Stimulated activated CD4-positive, alpha-beta T cell treated with anti-CD3 and anti-CD28 coated beads, Interleukin-4, amount 100 ng/mL, for 1 hour (primary cell): ENCODE measurements around the gene CELSR3.

Experiments
- DNase-seq: peaks from one replicate; pipeline ENCODE4 v3.0.0-alpha.2; 2020

The CELSR3 gene, protein sequence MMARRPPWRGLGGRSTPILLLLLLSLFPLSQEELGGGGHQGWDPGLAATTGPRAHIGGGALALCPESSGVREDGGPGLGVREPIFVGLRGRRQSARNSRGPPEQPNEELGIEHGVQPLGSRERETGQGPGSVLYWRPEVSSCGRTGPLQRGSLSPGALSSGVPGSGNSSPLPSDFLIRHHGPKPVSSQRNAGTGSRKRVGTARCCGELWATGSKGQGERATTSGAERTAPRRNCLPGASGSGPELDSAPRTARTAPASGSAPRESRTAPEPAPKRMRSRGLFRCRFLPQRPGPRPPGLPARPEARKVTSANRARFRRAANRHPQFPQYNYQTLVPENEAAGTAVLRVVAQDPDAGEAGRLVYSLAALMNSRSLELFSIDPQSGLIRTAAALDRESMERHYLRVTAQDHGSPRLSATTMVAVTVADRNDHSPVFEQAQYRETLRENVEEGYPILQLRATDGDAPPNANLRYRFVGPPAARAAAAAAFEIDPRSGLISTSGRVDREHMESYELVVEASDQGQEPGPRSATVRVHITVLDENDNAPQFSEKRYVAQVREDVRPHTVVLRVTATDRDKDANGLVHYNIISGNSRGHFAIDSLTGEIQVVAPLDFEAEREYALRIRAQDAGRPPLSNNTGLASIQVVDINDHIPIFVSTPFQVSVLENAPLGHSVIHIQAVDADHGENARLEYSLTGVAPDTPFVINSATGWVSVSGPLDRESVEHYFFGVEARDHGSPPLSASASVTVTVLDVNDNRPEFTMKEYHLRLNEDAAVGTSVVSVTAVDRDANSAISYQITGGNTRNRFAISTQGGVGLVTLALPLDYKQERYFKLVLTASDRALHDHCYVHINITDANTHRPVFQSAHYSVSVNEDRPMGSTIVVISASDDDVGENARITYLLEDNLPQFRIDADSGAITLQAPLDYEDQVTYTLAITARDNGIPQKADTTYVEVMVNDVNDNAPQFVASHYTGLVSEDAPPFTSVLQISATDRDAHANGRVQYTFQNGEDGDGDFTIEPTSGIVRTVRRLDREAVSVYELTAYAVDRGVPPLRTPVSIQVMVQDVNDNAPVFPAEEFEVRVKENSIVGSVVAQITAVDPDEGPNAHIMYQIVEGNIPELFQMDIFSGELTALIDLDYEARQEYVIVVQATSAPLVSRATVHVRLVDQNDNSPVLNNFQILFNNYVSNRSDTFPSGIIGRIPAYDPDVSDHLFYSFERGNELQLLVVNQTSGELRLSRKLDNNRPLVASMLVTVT (N-terminal part only)

GRCh38 chr3:48662753-48663488 lies at the start of gene CELSR3:
Gene CELSR3 (minus strand): TSS chr3:48662886. CDS start chr3:48662634, 252 bp downstream.
- peak; percentile 56 for DNase-seq

DNA sequence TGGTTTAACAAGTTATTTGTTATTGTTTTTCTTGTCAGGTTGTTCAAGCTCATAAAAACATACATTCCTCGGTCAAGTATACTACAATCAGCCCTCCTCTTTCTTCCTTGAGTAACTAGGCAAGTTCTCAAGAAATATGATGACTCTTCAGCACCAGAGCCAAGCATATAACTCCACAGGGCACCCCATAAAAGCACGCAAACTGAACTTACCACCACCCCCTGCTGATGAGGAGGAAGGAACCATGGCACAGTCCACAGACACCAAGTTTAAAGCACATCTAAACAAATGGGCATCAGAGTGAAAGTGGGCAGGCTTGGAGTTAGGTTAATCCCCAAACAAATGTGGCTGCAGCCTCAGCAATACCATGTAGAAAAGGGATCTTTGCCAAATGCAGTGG lies 49.0 kb upstream of the CELSR3 start:
- DNase-seq: no peak

- DNase-seq: no peak
These were observed 46.4 kb upstream of the CELSR3 start for GRCh38 chr3:48709051-48709461.

DNA sequence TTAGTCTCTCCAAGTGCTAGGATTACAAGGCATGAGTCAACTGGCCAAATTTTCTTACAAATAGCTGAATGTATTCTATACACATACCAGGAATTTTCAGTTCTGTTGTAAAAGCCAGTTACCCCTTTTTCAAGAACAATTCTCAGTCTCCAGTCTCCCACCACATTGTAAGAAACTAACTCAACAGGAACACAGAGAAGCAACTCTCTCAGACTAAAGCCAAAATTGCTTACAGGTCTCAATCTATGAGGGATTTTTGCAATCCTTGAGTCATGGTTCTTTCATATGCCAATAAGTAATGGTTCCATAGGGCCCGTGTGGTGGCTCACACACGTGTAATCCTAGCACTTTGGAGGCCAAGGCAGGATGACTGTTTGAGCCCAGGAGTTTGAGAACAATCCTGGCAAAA lies 45.8 kb upstream of the CELSR3 start:
- DNase-seq: no peak

DNA sequence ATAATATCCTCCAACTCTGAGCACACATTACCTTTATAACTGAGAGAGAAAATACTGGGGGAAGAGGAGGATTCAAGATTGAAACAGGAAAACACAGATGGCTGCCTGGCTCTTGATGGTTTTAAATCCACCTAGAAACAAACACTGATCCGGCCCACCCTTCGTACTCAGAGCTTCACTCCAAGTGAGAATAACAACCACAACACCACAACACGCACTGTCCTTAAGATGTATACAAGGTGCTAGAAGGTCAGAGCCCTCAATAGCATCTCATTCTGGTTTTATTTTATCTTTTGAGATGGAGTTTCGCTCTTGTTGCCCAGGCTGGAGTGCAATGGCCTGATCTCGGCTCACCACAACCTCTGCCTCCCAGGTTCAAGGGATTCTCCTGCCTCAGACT lies 44.5 kb upstream of the CELSR3 start:
- DNase-seq: no peak

- no peak for DNase-seq
These were observed 39.7 kb upstream of the CELSR3 start for GRCh38 chr3:48702320-48702920.

- no peak for DNase-seq
These were observed 38.2 kb upstream of the CELSR3 start for GRCh38 chr3:48700731-48701405.

DNA sequence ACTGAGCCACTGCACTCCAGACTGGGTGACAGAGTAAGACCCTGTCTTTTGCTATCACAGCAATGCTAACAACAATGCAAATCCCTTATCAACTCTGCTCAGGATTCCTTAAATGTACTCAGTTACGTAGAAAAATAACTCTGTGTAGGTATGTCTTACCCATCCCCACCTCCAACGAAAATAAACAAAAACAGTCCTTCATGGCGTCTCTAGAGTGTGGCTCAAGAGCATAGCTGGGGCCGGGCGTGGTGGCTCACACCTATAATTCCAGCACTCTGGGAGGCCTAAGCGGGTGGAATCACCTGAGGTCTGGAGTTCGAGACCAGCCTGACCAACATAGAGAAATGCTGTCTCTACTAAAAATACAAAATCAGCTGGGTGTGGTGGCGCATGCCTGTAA lies 36.2 kb upstream of the CELSR3 start:
- no peak for DNase-seq

DNA sequence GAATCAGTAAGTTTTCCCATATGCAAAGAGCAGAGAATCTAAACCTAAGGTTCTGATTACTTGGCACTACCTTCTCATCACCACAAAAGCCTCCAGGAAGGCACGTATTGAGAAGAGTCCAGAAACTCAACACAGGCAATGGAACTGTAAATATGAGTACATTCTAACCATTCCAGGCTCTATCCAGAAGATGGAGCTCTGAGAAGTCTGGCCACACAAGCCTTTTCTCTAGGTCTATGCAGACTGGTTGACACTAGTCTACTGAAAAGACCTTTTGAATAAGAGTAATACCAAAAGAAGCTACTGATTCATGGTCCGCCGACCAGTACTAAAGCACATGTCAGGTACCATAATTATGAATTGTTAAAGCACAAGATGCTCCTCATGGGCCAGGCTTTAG lies 35.3 kb upstream of the CELSR3 start:
- no peak for DNase-seq

DNA sequence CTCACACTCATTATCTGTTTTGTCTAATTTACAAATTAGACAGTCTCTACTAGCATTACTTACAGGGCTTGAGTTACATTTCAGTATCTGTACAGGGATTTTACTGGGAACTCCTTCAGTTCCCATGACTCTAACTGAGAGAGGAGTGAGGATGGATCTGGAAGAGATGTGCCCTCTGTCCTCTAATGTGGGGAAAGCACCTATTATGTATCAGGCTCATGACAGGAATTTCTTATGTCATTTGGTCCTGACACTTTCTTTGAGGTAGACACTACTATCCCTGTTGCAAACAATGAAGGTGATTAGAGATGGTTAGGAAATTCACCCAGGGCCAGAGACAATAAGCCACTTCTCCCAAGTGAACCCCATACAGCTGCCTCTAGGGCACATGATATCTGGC lies 33.9 kb upstream of the CELSR3 start:
- DNase-seq: no peak

DNA sequence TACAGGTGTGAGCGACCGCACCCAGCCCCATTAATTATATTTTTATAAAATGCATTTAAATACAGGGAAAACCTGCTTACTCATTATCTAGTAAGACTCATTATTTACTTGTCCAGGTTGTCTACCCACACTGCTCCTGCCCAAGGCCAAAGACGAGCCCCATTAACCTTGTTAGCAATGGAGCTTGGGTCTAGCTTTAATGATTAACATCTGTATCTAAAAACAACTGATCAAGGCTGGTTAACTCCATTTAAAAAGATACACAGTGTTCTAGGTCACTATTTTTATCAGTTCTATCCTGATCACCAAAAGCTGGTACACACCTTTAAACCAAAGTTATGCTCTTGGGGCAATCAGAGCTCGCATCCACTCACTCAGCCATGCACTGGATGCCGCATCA lies 33.5 kb upstream of the CELSR3 start:
- DNase-seq: no peak

DNA sequence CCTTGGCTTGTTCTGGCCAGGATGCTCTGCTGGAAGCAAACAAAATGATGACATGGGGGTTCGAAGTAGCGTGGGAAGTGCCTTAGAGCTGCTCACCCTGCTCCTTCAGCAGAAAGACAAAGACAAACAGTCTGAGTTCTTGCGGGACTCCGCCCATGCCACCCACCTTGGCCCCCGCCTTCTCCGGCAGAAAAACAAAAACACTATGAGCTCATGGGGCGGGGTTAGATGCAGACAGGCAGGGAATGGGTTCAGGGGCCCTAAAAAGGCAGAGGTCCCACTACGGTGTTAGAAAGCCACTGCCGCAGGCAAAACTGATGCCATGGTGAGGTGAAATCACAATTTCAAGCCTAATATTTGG lies 32.7 kb upstream of the CELSR3 start:
- DNase-seq: no peak

DNA sequence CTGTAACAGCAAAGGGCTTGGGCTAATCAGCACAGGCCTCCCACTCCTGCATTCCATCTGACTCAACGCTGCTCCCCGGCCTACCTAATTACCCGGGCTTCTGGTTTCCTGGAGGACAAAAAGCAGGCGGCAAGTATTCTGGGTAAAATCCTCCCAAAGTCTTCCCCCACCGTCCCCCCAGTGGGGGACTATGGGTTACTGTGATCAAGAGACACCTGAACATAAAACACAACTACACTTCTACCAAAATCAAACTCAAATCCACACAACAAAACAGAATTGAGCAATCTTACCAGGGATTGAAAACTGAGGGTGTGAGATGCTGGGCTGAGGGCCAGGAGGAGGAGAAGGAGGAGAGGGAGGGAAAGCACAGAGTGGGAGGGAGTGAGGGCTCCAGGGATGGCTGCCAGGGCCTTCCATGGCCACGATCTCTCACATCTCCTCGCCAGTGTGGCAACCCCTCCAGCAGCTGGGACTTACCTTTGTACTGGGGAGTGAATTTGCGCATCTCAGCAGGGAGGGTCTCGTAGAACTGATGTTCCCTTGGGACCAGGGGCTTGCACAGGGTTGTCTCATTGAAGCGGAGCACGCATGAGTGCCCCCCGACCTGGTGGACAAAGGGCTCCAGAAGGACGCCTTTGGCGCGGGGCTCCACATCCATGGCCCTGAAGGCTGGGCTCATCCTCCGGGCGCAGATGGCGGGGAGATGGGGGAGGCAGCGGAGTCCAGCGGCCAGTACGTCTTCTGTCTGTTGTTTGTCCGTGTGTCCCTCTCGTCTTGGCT lies 32.1 kb upstream of the CELSR3 start:
- DNase-seq: no peak

DNA sequence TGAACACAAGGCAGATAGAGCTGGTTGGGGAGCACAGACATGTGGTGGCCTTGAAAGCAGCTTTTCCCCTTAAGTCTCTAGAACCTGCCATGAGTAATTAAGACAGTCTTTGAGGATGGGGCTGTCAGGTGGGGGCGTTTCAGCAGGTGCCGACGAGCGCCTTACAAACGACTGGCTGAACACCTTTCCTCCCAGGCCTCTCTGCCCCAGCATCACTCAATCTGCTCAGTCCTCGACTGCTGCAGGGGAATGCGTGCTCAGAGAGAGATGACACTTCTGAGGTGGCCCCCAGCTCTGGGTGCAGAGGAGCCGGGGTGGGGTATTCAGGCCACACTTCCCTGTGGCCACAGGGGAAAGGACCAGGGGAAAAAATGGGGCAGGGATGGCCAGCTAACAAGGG lies 31.1 kb upstream of the CELSR3 start:
- DNase-seq: no peak

GRCh38 chr3:48692551-48692950 lies 29.9 kb upstream of the CELSR3 start:
- no peak for DNase-seq

- DNase-seq: no peak
These were observed 28.3 kb upstream of the CELSR3 start for GRCh38 chr3:48690846-48691458.

GRCh38 chr3:48689384-48689783 lies 26.7 kb upstream of the CELSR3 start:
- DNase-seq: no peak

- DNase-seq: no peak
These were observed 26.0 kb upstream of the CELSR3 start for GRCh38 chr3:48688737-48689075.

GRCh38 chr3:48688032-48688736 lies 25.5 kb upstream of the CELSR3 start:
- no peak for DNase-seq

DNA sequence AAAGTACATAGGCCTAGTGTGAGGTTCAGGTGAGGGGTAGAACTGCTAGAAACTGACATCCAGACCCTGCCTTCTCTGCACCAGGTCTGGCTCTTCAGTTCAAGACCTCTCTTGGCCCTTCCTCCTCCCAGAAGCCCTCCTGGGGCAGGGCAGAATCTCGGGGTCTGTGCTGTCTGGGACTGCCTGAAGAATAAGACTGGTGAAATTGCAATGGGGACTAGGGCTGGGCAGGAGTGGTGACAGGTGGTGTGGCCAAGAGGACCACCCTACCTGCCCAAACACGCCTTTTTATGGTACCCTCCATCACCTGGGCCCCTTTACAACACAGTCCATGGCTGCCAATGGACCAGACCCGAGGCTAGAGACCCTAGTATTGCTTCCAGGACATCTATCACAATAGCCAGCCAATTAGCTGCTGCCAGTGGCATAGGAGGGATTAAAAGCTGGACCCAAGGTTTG lies 24.6 kb upstream of the CELSR3 start:
- no peak for DNase-seq
